K562 (cell line): Measurements from ENCODE around the gene SLC25A33. TPM values are rescaled to one million over a fixed set of nuclear protein-coding genes. Genes with fewer than 3 reads are reported as not detected.

Experiments used
- ATAC-seq: fragments of 200-7000 bp; cut with Tn5 transposase; 3 replicates; pipeline ENCODE4 v1.9.1; 2020; ENCODE audit warnings: moderate library complexity
- BruUV-seq: library from RNA; stranded (reverse); fragments of 400-500 nt; replicated peaks from 2 replicates; lab custom pipeline; 2021; lab: Mats Ljungman, UMichigan
- CTCF ChIA-PET: fragments of 300-600 bp; formaldehyde crosslinking; extraction: SDS; loops from one replicate; lab custom pipeline; 2021; ENCODE audit warnings: low intra/inter-chr PET ratio; lab: Yijun Ruan, JAX
- POLR2A ChIA-PET: fragments of 300-600, 350-650 bp; sonication (Branson Sonifier 250); formaldehyde crosslinking; extraction: SDS; loops from one replicate; lab custom pipeline; 2021; ENCODE audit warnings: antibody characterized with exemption, inconsistent platforms; lab: Yijun Ruan, JAX
- DNase-seq, 4 experiments: peaks; one replicate each; pipeline versions ENCODE4 v3.0.0 to v3.0.0-alpha.2; 2011 to 2018; ENCODE audit warnings: low spot score in 3 of 4, mixed read lengths in 3 of 4; ENCODE audit errors: extremely low read depth in 1 of 4
- FAIRE-seq: peaks from 2 replicates; lab custom pipeline; 2011; peaks lifted over from hg19 to GRCh38; lab: Jason Lieb, UNC
- H2AFZ ChIP-seq: 2 replicates; pipeline ENCODE4 v1.6.0; 2011; ENCODE audit warnings: low read depth, low read length, control low read depth, inconsistent platforms
- H3K27ac ChIP-seq: fragments of 200-600 bp; 3 replicates; pipeline ENCODE4 v1.8.0; 2011; ENCODE audit warnings: low read depth, mild to moderate bottlenecking, control low read depth, inconsistent platforms, low read length, moderate library complexity, mixed read lengths; ENCODE audit errors: extremely low read depth
- H3K27me3 ChIP-seq, 2 experiments: fragments of 300-600 bp in 1 of 2; 2 replicates in 1 of 2; 3 replicates in 1 of 2; pipeline versions ENCODE4 v1.6.0 to v1.8.0; 2011; ENCODE audit warnings: inconsistent platforms in 2 of 2, low read length in 2 of 2, mild to moderate bottlenecking in 1 of 2, mixed read lengths in 1 of 2, moderate library complexity in 1 of 2; ENCODE audit not compliant: control insufficient read depth in 2 of 2, insufficient read depth in 2 of 2
- H3K36me3 ChIP-seq: fragments of 300-600 bp; 3 replicates; pipeline ENCODE4 v1.8.0; 2011; ENCODE audit warnings: mild to moderate bottlenecking, low read length, inconsistent platforms; ENCODE audit not compliant: control insufficient read depth, insufficient read depth
- H3K4me1 ChIP-seq, 2 experiments: fragments of 200-600 bp in 1 of 2; replicated peaks in 1 of 2; 2 replicates in 1 of 2; 3 replicates in 1 of 2; pipeline versions ENCODE4 v1.5.1 to v1.8.0; 2011; ENCODE audit warnings: inconsistent platforms in 2 of 2, low read length in 2 of 2, mild to moderate bottlenecking in 1 of 2, mixed read lengths in 1 of 2, moderate library complexity in 1 of 2; ENCODE audit not compliant: control insufficient read depth in 2 of 2, insufficient read depth in 2 of 2
- H3K4me2 ChIP-seq: 2 replicates; pipeline ENCODE4 v1.6.1; 2011; ENCODE audit warnings: low read length, control low read depth, inconsistent platforms, mixed read lengths; ENCODE audit not compliant: insufficient read depth
- H3K4me3 ChIP-seq: fragments of 200-600 bp; sonication (generic), shearing (Covaris generic); 2 replicates; pipeline ENCODE4 v1.5.1; 2016; ENCODE audit warnings: control low read depth, inconsistent platforms
- H3K79me2 ChIP-seq: fragments of 200-600 bp; 3 replicates; pipeline ENCODE4 v1.8.0; 2011; ENCODE audit warnings: low read length, inconsistent platforms; ENCODE audit not compliant: control insufficient read depth, insufficient read depth
- H3K9ac ChIP-seq, 2 experiments: 2 replicates each; pipeline versions ENCODE4 v1.6.0 to v1.6.1; 2011; ENCODE audit warnings: low read depth in 2 of 2, low read length in 2 of 2, control low read depth in 1 of 2, inconsistent platforms in 1 of 2, mild to moderate bottlenecking in 1 of 2, mixed read lengths in 1 of 2; ENCODE audit not compliant: insufficient read depth in 1 of 2
- H3K9me1 ChIP-seq: one replicate; pipeline ENCODE4 v1.6.0; 2011; ENCODE audit warnings: inconsistent platforms, mild to moderate bottlenecking, low read length, moderate library complexity; ENCODE audit not compliant: control insufficient read depth, insufficient read depth
- H3K9me3 ChIP-seq: replicated peaks from 2 replicates; pipeline ENCODE4 v1.5.1; 2011; ENCODE audit warnings: low read depth, low read length, inconsistent platforms; ENCODE audit not compliant: control insufficient read depth, insufficient read depth
- H4K20me1 ChIP-seq: replicated peaks from 2 replicates; pipeline ENCODE4 v1.6.1; 2011; ENCODE audit warnings: low read length, inconsistent platforms, mixed read lengths; ENCODE audit not compliant: control insufficient read depth, insufficient read depth
- GATAD2B ChIP-seq: fragments of 450-650 bp; IDR thresholded peaks from 2 replicates; pipeline ENCODE4 v1.6.1; 2017; ENCODE audit warnings: mild to moderate bottlenecking, borderline replicate concordance
- GTF2A2 ChIP-seq: IDR thresholded peaks from 2 replicates; pipeline ENCODE4 v1.6.1; 2016; ENCODE audit warnings: mild to moderate bottlenecking, missing genetic modification characterization, missing compliant biosample characterization
- PHB ChIP-seq: fragments of 250-450 bp; sonication (Bioruptor Pico); IDR thresholded peaks from 2 replicates; pipeline ENCODE4 v1.5.0; 2021
- POLR2G ChIP-seq: fragments of 200-400 bp; formaldehyde crosslinking; IDR thresholded peaks from 2 replicates; pipeline ENCODE4 v1.6.1; 2017; ENCODE audit warnings: low read depth, mild to moderate bottlenecking, antibody characterized with exemption, low read length, moderate library complexity
- ZBTB33 ChIP-seq: sonication (generic); formaldehyde crosslinking; IDR thresholded peaks from 2 replicates; pipeline ENCODE4 v1.8.1; 2023; ENCODE audit warnings: mild to moderate bottlenecking, missing genetic modification reagents
- ZNF561 ChIP-seq: fragments of 450-650 bp; formaldehyde crosslinking; conservative IDR thresholded peaks from 2 replicates; pipeline ENCODE4 v1.4.0; 2020; ENCODE audit warnings: mild to moderate bottlenecking, moderate library complexity
- WGBS: fragments of 100-300 bp; shearing (Covaris generic); methylation state at CpG from one replicate; pipeline ENCODE4 v1.1.6; 2016; ENCODE audit warnings: low coverage, mixed read lengths; ENCODE audit not compliant: insufficient coverage; ENCODE audit errors: missing lambda C conversion rate; 5-methylcytosine and 5-hydroxymethylcytosine counted together
- in situ Hi-C: fragments of 300-500 bp; cut with MboI; formaldehyde crosslinking; loops from 4 replicates; pipeline ENCODE4 v1.15.0; 2018; ENCODE audit warnings: inconsistent platforms, mixed read lengths
- intact Hi-C: fragments of 100-400 bp; cut with micrococcal nuclease; formaldehyde crosslinking; loops from 2 replicates; pipeline ENCODE4 v1.14.2; 2022
- polyA plus RNA-seq, 8 experiments: library from polyadenylated mRNA; depleted of rRNA in 4 of 8; stranded (reverse) in 5 of 8; unstranded in 3 of 8; fragments of >200 nt; fragmentation: Nextera tagmentation in 2 of 8; fragmentation: Illumina TruSeq in 1 of 8; extraction: Ambion mirVana in 2 of 8; extraction: Trizol in 1 of 8; gene quantifications; 2 replicates each; pipeline versions ENCODE4 v1.2.1 to v1.2.3, GENCODE V29; 2011 to 2014; ENCODE audit warnings: inconsistent platforms in 1 of 8, missing spikeins in 1 of 8
- total RNA-seq, 7 experiments: library from RNA; depleted of rRNA in 6 of 7; stranded (reverse); fragments of >200 nt in 6 of 7; fragmentation: Illumina TruSeq in 2 of 7; extraction: Trizol in 2 of 7; gene quantifications; 2 replicates each; pipeline versions ENCODE4 v1.2.1 to v1.2.3, GENCODE V29; 2011 to 2021; ENCODE audit warnings: low replicate concordance in 1 of 7

SLC25A33 gene
- total and polyA plus RNA-seq, 9 of the 15 experiments (the other 6 are each of a cell fraction or from before 2014, with no cell fraction given): 3.2 to 23.5 (median 17.5) TPM

- Histone ChIP-seq H2AFZ (no peak overlapping the region), H3K9me1 (no peaks in the 10 kb centered on the region), H3K79me2 (no peaks in the 10 kb centered on the region), H3K36me3 (peaks cover 57% of the 10 kb centered on the region; the same call in 2 of the 3 replicates), H3K9me3 (no peaks in the 10 kb centered on the region), H3K9ac (0 out of 4 replicates have a peak overlapping the region, but pooled peaks of 1 of the 2 experiments have one; percentile 21)
- in situ Hi-C loops: no loop called here
- DNase-seq (no peak), FAIRE-seq (no peak)
- WGBS: 89% methylated on average over 17 of the region's 20 CpGs
- intact Hi-C loops: no loop called here
- CTCF ChIA-PET: no interaction called here
- no peak for TF ChIP-seq GATAD2B
- TF ChIP-seq GTF2A2 (tag): no peak
- no peak for TF ChIP-seq PHB (CRISPR knock-in tag)
- no peak for TF ChIP-seq ZNF561 (CRISPR knock-in tag)
- TF ChIP-seq POLR2G: peak; percentile 27; the same call in 1 of the 2 replicates
- peak; percentile 31; the same call in 1 of the 2 replicates for TF ChIP-seq ZBTB33
- TF ChIP-seq, all 486 proteins: peak for 2
- no peak for ATAC-seq
- no peak overlapping the region for H3K4me3 ChIP-seq
- POLR2A ChIA-PET: interaction anchor here (0.5 to 1.5 kb wide), 3 partner anchors 9 to 218 kb away, joined by 3 to 4 read pairs (median 3); no protein-coding TSS in a partner anchor
- H4K20me1 ChIP-seq: no peaks in the 10 kb centered on the region; the same call in 1 of the 2 replicates
- H3K27ac ChIP-seq: no peak overlapping the region
- peaks cover 4 to 23% of the 10 kb centered on the region in 2 experiments; a peak in 3 of 5 replicates for H3K4me1 ChIP-seq
- BruUV-seq: no TSS peak
- no peak overlapping the region for H3K4me2 ChIP-seq
- H3K27me3 ChIP-seq: peaks cover 0 to 6% of the 10 kb centered on the region in 2 experiments; a peak in 2 of 5 replicates
Measured at GRCh38 chr1:9612871-9613624, 73.8 kb downstream of the SLC25A33 start.
